HG03135 (cell line): ENCODE data around the gene EPS8L3.

ENCODE experiments used
- ATAC-seq: cut with Tn5 transposase; IDR thresholded peaks from one replicate; pipeline ENCODE4 v1.9.1; 2021; ENCODE audit warnings: mild to moderate bottlenecking, moderate library complexity; ENCODE audit not compliant: unreplicated experiment

EPS8L3 gene

GRCh38 chr1:109793486-109794318, 30.0 kb upstream of the EPS8L3 start:
- ATAC-seq, result no peak

- no peak for ATAC-seq
Measured at GRCh38 chr1:109793089-109793485, 29.4 kb upstream of the EPS8L3 start.

- ATAC-seq, result no peak
Measured at GRCh38 chr1:109792056-109792831, 28.5 kb upstream of the EPS8L3 start.

GRCh38 chr1:109791495-109792043, 27.8 kb upstream of the EPS8L3 start:
- ATAC-seq, result no peak

GRCh38 chr1:109790735-109791494, 27.2 kb upstream of the EPS8L3 start:
- ATAC-seq, result peak; percentile 89

GRCh38 chr1:109790329-109790728, 26.6 kb upstream of the EPS8L3 start:
- ATAC-seq, result no peak

- ATAC-seq, result no peak
Measured at GRCh38 chr1:109789551-109790180, 25.9 kb upstream of the EPS8L3 start.

GRCh38 chr1:109788695-109789521, 25.2 kb upstream of the EPS8L3 start:
- ATAC-seq, result no peak

GRCh38 chr1:109787845-109788601, 24.3 kb upstream of the EPS8L3 start:
- no peak for ATAC-seq

GRCh38 chr1:109787211-109787844, 23.6 kb upstream of the EPS8L3 start:
- ATAC-seq, result no peak

- no peak for ATAC-seq
Measured at GRCh38 chr1:109786531-109787021, 22.9 kb upstream of the EPS8L3 start.

GRCh38 chr1:109786112-109786480, 22.4 kb upstream of the EPS8L3 start:
- no peak for ATAC-seq

- no peak for ATAC-seq
Measured at GRCh38 chr1:109785446-109786111, 21.9 kb upstream of the EPS8L3 start.

GRCh38 chr1:109784551-109785252, 21.0 kb upstream of the EPS8L3 start:
- no peak for ATAC-seq

- no peak for ATAC-seq
Measured at GRCh38 chr1:109783436-109783835, 19.7 kb upstream of the EPS8L3 start.

GRCh38 chr1:109782927-109783326, 19.2 kb upstream of the EPS8L3 start:
- no peak for ATAC-seq

- ATAC-seq, result no peak
Measured at GRCh38 chr1:109782514-109782913, 18.8 kb upstream of the EPS8L3 start.
